Aorta (tissue), 5 donors: ENCODE data around the gene SMIM22. TPM values are rescaled to one million over a fixed set of nuclear protein-coding genes. Genes with fewer than 3 reads are reported as not detected.
A peak's percentile ranks its signal among the peaks of the same experiment; 100 is the strongest.

Experiments used
- ATAC-seq: fragments of 200-7000 bp; cut with Tn5 transposase; one replicate; pipeline ENCODE4 v1.9.1; 2022; ENCODE audit warnings: moderate library complexity; ENCODE audit not compliant: low FRiP score
- DNase-seq, 2 donors: peaks; one replicate each; pipeline ENCODE4 v3.0.0-alpha.2; 2020
- H3K27ac ChIP-seq, 2 donors: one replicate each; pipeline ENCODE4 v1.5.1; 2013; ENCODE audit warnings: low read length in 2 of 2, mild to moderate bottlenecking in 2 of 2, moderate library complexity in 2 of 2, control low read depth in 1 of 2, inconsistent platforms in 1 of 2, low read depth in 1 of 2
- H3K27me3 ChIP-seq, 2 donors: one replicate each; pipeline ENCODE4 v1.6.1; 2013; ENCODE audit warnings: control low read depth in 1 of 2, low read length in 1 of 2, mild to moderate bottlenecking in 1 of 2, moderate library complexity in 1 of 2; ENCODE audit not compliant: insufficient read depth in 2 of 2, control insufficient read depth in 1 of 2
- H3K36me3 ChIP-seq, 2 donors: one replicate each; pipeline ENCODE4 v1.6.1; 2013; ENCODE audit warnings: control low read depth in 1 of 2, low read length in 1 of 2, mild to moderate bottlenecking in 1 of 2; ENCODE audit not compliant: insufficient read depth in 2 of 2, control insufficient read depth in 1 of 2
- H3K4me1 ChIP-seq, 2 donors: one replicate each; pipeline ENCODE4 v1.6.1; 2013; ENCODE audit warnings: low read length in 2 of 2, control low read depth in 1 of 2, mild to moderate bottlenecking in 1 of 2, moderate library complexity in 1 of 2; ENCODE audit not compliant: insufficient read depth in 2 of 2, control insufficient read depth in 1 of 2
- H3K4me3 ChIP-seq, 2 donors: one replicate each; pipeline ENCODE4 v1.5.1; 2013; ENCODE audit warnings: low read length in 2 of 2, control low read depth in 1 of 2, mild to moderate bottlenecking in 1 of 2
- H3K9me3 ChIP-seq: one replicate; pipeline ENCODE4 v1.6.1; 2013; ENCODE audit warnings: mild to moderate bottlenecking, low read length; ENCODE audit not compliant: control insufficient read depth
- WGBS, 2 donors: extraction: QIAGEN DNeasy Blood & Tissue Kit; methylation state at CpG; one replicate each; pipeline ENCODE4 v1.1.7; 2013; 5-methylcytosine and 5-hydroxymethylcytosine counted together
- intact Hi-C, 2 donors: fragments of 100-400 bp; cut with DNase I; formaldehyde crosslinking; loops; one replicate each; pipeline versions ENCODE4 v1.14.2 to v1.15.0; 2022
- polyA plus RNA-seq, 2 donors: library from polyadenylated mRNA; stranded (reverse); fragments of 200-250 nt; gene quantifications; one replicate each; pipeline ENCODE4 v1.2.3, GENCODE V29; 2013
- total RNA-seq, 2 donors: library from RNA; stranded (reverse); fragmentation: NEBNext Ultra II Directional; extraction: Animal tissue kit (Norgen Biotek cat#: 25700); gene quantifications; one replicate each; pipeline ENCODE4 v1.2.1, GENCODE V29; 2021
- donor health status: healthy with polysubstance abuse.
- donor health status: Bipolar disorder and iron deficiency.
- donor health status: DM: no; HTN: no; CAD: no.
- donor health status: DM: no; HTN: no; CAD: no.
- donor health status: DM: yes; HTN: yes; CAD: no.

Gene SMIM22
- total and polyA plus RNA-seq, 4 donors: 0.51 to 97.9 TPM; not detected in 2

DNA sequence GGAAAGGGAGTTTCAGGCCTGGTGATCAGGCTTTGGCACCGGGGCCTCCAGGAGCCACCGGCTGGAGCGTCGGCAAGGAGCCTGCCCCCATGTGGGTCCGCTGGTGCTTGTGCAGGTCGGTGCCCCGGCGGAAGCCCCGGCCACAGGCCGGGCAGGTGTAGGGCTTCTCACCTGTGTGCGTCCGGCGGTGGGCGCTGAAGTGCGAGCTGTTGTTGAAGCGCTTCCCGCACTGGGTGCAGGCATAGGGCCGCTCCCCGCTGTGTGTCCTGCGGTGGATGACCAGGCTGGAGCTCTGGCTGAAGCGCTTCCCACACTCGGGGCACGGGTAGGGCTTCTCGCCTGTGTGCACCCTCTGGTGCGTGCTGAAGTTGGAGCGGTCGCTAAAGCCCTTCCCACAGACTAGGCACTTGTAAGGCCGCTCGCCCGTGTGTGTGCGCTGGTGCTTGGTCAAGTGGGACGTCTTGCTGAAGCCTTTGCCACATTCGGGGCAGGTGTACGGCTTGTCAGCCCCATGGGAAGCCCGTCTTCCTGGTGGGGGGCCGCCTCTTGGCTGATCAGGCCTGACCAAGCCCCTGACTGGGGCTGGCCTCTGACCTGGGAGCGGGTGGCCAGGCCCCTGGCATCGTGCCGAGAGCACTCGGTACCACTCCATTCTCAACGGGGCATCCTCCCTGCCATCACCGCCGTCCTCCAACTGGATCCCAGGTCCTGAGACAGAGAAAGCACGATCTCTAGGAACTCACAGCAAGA, 42.6 kb upstream of the SMIM22 start:
- ATAC-seq (no peak), DNase-seq (no peak)
- peaks cover 0 to 8% of the 10 kb centered on the region in 2 donors for H3K36me3 ChIP-seq
- no peak overlapping the region for H3K27ac ChIP-seq
- intact Hi-C loops: no loop called here
- no peaks in the 10 kb centered on the region for H3K4me1 ChIP-seq
- 95 to 96% methylated on average over 42 to 44 of the region's 44 CpGs for WGBS, 2 donors
- no peaks in the 10 kb centered on the region for H3K27me3 ChIP-seq
- H3K4me3 ChIP-seq: no peak overlapping the region
- H3K9me3 ChIP-seq: no peaks in the 10 kb centered on the region

GRCh38 chr16:4753227-4753626, 41.9 kb upstream of the SMIM22 start:
- no peak for ATAC-seq
- H3K27ac ChIP-seq: no peak overlapping the region
- DNase-seq: no peak
- H3K36me3 ChIP-seq: peaks cover 0 to 8% of the 10 kb centered on the region in 2 donors
- intact Hi-C loops: no loop called here
- H3K27me3 ChIP-seq: no peaks in the 10 kb centered on the region
- H3K4me1 ChIP-seq: no peaks in the 10 kb centered on the region
- 89 to 90% methylated on average over 11 of the region's 11 CpGs for whole genome bisulfite sequencing, 2 donors
- H3K4me3 ChIP-seq: no peak overlapping the region
- no peaks in the 10 kb centered on the region for H3K9me3 ChIP-seq

GRCh38 chr16:4754865-4755264, 40.3 kb upstream of the SMIM22 start:
- Histone ChIP-seq H3K4me1 (no peaks in the 10 kb centered on the region), H3K27me3 (no peaks in the 10 kb centered on the region), H3K27ac (no peak overlapping the region), H3K9me3 (no peaks in the 10 kb centered on the region), H3K4me3 (no peak overlapping the region), H3K36me3 (peaks cover 0 to 8% of the 10 kb centered on the region in 2 donors)
- no peak for ATAC-seq
- intact Hi-C loops: no loop called here
- 97 to 98% methylated on average over 4 of the region's 4 CpGs for WGBS, 2 donors
- DNase-seq: no peak

GRCh38 chr16:4755687-4756086, 39.5 kb upstream of the SMIM22 start:
- 97 to 98% methylated on average over 6 of the region's 6 CpGs for WGBS, 2 donors
- Histone ChIP-seq H3K4me1 (no peaks in the 10 kb centered on the region), H3K27me3 (no peaks in the 10 kb centered on the region), H3K9me3 (no peaks in the 10 kb centered on the region), H3K4me3 (no peak overlapping the region), H3K36me3 (peaks cover 0 to 14% of the 10 kb centered on the region in 2 donors), H3K27ac (no peak overlapping the region)
- intact Hi-C loops: no loop called here
- DNase-seq: no peak
- ATAC-seq: no peak

DNA sequence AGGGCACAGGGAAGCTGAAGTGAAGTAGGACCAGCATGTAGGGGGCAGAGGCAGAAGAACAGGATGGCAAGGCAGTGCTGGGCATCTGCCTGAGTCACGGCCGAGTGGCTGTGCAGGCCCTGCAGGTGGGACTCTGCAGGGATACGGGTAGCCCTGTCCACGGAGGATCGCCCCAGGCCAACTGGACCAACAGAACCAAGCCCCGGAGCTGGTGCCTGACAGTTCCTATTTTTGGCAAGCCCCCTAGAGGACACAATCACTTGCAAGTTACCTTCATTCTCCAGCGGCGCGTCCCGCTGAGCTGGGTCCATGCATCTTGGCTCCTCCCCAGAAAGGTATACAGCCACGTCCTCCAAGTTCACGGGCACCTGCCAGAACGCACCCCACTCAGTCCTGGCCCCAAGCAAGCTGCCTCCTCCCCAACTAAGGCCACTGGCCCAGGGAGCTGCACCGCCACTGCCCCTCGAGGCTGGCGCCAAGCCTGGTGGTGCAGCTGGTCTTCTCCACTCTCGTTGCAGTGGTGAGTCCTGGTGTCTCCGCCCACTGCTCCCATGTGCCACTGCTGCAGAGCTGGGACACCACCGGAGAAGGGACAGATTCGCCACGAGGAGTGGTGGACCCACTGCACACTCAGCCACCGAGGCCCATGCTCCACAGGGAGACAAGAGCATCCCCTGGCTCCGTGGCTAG, 34.8 kb upstream of the SMIM22 start:
- no peak overlapping the region for H3K4me3 ChIP-seq
- H3K9me3 ChIP-seq: no peaks in the 10 kb centered on the region
- DNase-seq (no peak), ATAC-seq (no peak)
- intact Hi-C loops: no loop called here
- no peaks in the 10 kb centered on the region for H3K4me1 ChIP-seq
- H3K36me3 ChIP-seq: peaks cover 2 to 8% of the 10 kb centered on the region in 2 donors
- no peaks in the 10 kb centered on the region for H3K27me3 ChIP-seq
- H3K27ac ChIP-seq: no peak overlapping the region
- 84 to 88% methylated on average over 23 of the region's 23 CpGs for WGBS, 2 donors

- intact Hi-C loops: no loop called here
- H3K4me1 ChIP-seq: no peaks in the 10 kb centered on the region
- ATAC-seq: no peak
- 92 to 93% methylated on average over 9 of the region's 9 CpGs for whole genome bisulfite sequencing, 2 donors
- no peak overlapping the region for H3K27ac ChIP-seq
- DNase-seq: no peak
- H3K36me3 ChIP-seq: peaks cover 2 to 6% of the 10 kb centered on the region in 2 donors
- H3K4me3 ChIP-seq: no peak overlapping the region
- H3K27me3 ChIP-seq: no peaks in the 10 kb centered on the region
- H3K9me3 ChIP-seq: no peaks in the 10 kb centered on the region
These were observed 33.0 kb upstream of the SMIM22 start for GRCh38 chr16:4762205-4762604.

- 88 to 90% methylated on average over 7 of the region's 7 CpGs for WGBS, 2 donors
- intact Hi-C loops: no loop called here
- peaks cover 2 to 6% of the 10 kb centered on the region in 2 donors for H3K36me3 ChIP-seq
These were observed 31.4 kb upstream of the SMIM22 start for GRCh38 chr16:4763791-4764190.

GRCh38 chr16:4765511-4766474, 29.4 kb upstream of the SMIM22 start:
- intact Hi-C loops: no loop called here
- ATAC-seq: no peak
- DNase-seq: no peak
- 78 to 81% methylated on average over 26 of the region's 26 CpGs for WGBS, 2 donors
- Histone ChIP-seq H3K9me3 (no peaks in the 10 kb centered on the region), H3K36me3 (peaks cover 0 to 2% of the 10 kb centered on the region in 2 donors), H3K4me3 (peak overlapping the region in 1 of 2 donors; percentile 94), H3K4me1 (no peaks in the 10 kb centered on the region), H3K27me3 (no peaks in the 10 kb centered on the region), H3K27ac (no peak overlapping the region)

More at GRCh38 chr16:4763791-4764190, 31.4 kb upstream of the SMIM22 start:
- H3K4me1 ChIP-seq: no peaks in the 10 kb centered on the region
- ATAC-seq (no peak), DNase-seq (no peak)
- H3K27ac ChIP-seq: no peak overlapping the region
- no peak overlapping the region for H3K4me3 ChIP-seq
- H3K9me3 ChIP-seq: no peaks in the 10 kb centered on the region
- no peaks in the 10 kb centered on the region for H3K27me3 ChIP-seq
